RPMI8226 (cell line): ENCODE data around the gene SIK2.
"Not testable (repeated sequence)": the region's sequence is repeated elsewhere in the genome, so short reads cannot be mapped to it uniquely, and the experiment has no call there.

Experiments used
- DNase-seq: peaks from one replicate; pipeline ENCODE4 v3.0.0-alpha.2; 2015

The SIK2 gene

DNA sequence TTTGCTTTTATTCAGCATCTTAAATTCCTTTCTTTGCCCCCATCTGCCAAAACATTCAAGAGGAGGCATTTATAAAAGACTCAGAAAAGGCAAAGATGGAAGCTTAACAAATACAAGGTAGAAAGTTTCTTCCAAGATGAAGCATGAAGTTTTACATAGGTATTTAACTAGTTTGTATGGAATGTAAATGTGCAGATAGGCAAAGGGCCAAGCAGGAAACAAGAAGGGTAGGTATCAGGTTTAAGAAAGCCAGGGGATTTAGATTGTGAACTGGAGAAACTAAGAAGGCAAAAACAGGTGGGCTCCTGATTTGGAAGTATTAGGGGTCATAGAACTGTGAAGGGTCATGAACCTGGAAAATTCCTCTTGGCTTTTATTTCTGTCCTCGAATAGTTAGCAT lies 101.3 kb downstream of the SIK2 start:
- DNase-seq = no peak

DNA sequence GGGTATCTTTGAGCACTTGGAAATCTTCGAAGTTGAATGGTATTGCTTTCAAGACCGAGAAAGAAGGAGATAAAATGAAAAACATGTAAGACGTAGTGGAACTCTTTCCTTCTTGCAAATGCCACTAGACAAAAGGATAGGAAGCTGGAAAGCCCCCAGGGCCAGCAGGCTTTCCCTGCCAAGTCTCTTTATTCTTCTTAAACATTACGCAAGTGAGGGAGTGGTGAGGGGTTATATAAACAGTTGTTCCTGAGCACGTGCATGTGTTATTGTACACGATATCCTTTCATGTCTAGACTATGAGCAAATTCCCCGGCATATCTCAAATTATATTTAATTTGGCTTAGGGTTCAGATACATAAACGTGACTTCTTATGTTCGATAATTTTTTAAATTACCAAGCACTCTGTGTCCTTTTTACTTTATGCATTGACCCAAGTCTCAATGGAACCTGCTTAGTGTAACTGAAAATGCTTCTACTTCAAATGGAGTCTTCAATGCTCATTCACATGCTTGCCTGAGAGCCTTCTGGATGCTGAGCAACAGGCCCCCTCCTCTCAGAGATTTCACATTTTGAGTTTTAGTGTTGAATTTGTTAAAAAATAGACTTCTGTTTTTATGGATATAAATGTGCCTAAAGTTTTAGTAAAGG lies 104.9 kb downstream of the SIK2 start:
- no peak for DNase-seq

DNA sequence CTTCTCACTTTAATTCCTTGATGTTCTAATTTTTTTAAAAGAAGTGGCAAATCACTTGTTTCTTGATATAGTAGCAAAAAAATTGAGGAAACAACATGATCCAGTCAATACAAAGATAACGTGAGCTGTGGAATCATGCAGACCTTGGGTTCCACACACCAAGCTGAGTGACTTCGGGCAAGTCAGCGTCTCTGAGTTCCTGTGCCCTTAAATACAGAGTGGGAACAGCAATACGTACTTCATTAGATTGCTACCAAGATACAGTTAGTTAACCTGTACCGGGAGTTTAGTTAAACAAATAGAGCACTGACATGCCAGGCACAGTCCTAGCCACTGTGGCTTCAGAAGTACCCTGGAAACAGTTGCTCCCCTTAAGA lies 105.4 kb downstream of the SIK2 start:
- DNase-seq = no peak

DNA sequence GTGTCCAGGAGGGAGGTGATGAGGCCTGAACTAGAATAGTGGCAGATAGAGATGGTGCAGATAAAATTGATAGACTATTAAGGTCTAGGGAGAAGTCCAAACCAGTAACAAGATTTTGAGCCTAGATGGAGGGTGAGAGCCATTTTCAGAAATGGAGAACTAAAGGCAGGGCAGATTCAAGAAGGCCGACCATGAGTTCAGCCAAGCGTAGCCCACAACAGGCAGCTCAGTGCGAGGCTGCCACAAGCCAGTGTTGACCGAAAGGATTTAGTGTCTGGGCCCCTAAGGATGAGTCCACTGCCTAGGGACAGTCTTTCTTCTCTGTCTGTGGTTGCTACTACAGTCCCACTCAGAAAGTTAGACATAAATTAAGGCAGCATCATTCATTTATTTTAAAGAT lies 112.3 kb downstream of the SIK2 start:
- no peak for DNase-seq

DNA sequence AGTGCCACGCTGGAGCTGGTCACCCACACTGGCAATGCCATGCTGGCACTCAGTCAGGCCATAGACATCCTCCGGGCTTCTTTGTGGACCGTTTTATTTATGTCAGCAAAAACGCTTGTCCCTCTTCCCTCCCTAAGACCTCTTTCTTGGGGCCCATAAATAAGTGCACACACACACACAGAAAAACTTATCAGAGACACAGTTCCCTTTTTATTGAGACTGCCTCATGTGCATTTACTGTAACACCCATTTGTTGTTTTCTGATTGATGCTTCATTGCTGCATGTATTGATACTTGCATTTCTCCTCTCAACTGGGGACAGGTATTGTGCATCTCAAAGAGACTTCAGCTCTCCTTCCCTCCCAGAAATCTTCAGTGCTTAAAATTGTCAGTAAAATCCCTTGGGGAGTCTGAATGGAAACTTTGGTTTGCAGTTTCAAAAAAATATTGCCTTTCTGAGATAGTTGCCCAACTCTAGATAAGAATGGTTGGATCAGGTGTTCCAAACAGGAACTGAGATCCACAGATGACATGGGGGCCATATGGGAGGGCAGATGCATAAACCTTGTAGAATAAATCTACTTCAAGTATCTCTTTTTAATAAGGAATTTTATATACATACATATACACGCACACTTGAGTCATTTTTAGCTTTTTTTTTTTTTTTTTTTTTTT lies 113.0 kb downstream of the SIK2 start:
- no peak for DNase-seq

DNA sequence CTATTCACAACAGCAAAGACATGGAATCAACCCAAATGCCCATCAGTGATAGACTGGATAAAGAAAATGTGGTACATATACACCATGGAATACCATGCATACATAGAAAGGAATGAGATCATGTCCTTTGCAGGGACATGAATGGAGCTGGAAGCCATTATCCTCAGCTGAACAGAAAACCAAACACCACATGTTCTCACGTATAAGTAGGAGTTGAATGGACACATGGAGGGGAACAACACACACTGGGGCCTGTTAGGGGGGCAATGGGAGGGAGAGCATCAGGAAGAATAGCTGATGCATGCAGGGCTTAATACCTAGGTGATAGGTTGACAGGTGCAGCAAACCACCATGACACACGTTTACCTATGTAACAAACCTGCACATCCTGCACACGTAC lies 115.4 kb downstream of the SIK2 start:
- not testable (repeated sequence) for DNase-seq

DNA sequence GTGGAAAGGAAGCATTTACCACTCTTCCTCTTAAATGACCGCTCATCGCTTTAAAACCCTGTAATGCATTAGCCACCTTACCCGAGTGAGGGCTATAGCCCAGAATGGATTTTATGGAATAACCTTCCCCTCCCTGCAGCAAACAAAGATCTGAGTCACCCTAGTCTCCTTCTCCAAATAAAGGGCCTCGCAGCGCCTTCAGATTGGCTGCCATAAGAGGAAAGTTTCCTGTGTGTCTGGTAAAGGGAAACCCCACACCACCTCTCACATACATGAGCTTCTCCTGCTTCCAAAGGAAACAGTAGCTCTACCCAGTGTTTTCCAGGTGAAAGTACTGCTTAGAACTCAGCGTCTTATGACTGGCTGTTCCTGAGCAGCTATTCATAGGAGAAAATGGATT lies 116.2 kb downstream of the SIK2 start:
- DNase-seq = no peak

DNA sequence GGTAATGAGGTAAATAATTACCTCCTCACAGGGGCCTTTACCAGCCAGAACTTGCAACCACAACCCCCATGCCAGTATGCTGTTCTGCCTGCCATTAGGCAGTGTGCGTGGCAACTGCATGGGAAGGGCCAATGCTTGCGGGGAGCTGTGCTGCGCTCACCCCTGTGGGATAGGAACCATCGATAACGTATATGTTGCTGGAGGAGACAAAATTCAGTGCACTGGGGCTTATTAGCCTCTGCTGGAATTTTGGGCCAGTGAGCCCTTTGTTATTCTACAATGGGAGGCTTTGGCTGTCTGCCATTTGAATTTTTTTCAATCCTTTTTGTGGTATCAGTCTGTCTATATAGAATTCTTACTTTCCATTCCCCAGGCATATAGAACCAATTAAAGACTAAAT lies 116.6 kb downstream of the SIK2 start:
- no peak for DNase-seq

DNA sequence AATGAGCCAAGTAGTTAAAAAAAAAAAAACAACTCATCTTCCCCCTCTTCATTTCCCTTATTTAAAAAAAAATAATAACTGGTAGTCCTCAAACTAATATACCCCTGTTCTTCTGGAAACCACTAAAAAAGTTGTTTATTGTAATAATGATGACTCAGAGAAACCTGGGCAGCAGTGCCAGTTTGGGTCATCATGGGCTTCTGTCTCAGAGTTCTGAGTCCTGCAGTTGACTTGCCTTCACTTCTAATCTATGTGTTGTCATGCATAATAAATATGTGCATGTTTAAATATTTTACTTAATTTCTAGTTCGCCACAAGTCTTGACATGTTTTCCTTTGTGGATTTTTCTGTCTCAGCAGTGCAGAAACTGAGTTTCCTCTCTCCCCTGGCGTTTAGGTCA lies 117.1 kb downstream of the SIK2 start:
- no peak for DNase-seq

DNA sequence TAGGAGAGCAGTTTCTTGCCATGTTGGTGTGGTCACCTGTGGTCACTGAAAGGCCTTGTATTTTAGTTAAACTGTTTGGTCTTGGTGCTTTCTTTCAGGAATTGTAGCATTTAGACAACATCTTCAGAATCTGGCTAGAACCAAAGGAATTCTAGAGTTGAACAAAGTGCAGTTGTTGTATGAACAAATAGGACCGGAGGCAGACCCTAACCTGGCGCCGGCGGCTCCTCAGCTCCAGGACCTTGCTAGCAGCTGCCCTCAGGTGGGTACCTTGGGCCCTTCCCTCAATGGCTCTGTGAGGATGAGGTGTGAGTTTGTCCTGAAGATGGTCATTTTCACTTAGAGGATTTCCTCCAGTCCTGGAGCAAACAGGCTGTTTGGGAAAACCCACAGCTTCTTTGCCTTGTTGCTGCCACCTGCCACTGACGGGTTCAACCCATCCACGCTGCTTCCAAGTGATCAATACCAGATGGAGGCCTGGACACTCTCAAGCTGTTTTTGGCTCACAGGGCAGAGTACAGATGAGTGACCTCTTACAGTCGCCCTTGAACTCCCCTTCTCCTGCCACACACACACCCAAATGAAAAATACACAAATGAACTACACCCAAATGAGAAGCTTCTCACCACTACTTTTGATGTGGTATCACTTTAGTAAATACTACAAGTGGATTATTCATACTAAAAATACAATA lies 118.7 kb downstream of the SIK2 start:
- no peak for DNase-seq

DNA sequence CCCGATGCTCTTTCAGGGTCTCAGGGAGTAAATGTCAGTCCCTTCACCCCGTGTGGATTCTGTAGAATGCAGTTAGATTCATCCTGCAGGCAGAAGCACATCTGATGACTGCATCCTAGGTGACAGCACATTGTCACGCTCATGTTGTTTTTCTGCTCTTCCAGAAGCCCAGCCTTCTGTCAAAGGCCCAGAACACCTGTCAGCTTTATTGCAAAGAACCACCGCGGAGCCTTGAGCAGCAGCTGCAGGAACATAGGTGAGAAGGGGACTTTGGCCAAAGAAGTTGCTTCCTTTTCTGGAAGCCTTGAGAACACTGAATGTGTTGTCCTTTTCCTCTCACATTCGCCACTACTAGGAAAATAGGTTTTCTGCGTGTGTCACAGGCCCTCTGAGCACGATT lies 120.3 kb downstream of the SIK2 start:
- no peak for DNase-seq

DNA sequence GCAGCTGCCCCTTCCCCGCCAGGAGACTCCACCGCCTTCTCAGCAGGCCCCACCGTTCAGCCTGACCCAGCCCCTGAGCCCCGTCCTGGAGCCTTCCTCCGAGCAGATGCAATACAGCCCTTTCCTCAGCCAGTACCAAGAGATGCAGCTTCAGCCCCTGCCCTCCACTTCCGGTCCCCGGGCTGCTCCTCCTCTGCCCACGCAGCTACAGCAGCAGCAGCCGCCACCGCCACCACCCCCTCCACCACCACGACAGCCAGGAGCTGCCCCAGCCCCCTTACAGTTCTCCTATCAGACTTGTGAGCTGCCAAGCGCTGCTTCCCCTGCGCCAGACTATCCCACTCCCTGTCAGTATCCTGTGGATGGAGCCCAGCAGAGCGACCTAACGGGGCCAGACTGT lies 121.3 kb downstream of the SIK2 start:
- no peak for DNase-seq

DNA sequence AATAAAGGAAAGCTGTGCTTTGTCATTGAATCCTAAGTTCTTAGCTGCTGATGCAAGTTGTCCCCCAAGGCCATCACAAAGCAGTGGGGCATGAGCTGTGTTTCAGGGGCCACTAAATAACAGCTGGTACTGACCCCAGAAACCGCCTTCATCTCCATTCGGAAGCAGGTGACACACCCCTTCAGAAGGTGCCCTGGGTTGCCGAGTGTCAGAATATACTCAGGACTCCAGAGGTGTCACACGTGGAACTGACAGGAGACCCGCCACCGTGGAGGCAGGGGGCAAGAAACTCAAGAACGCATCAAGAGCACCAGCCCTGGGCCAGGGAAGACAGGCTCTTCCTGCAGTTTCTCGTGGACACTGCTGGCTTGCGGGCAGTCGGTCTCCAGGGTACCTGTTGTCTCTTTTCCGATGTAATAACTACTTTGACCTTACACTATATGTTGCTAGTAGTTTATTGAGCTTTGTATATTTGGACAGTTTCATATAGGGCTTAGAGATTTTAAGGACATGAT lies 122.4 kb downstream of the SIK2 start:
- no peak for DNase-seq

DNA sequence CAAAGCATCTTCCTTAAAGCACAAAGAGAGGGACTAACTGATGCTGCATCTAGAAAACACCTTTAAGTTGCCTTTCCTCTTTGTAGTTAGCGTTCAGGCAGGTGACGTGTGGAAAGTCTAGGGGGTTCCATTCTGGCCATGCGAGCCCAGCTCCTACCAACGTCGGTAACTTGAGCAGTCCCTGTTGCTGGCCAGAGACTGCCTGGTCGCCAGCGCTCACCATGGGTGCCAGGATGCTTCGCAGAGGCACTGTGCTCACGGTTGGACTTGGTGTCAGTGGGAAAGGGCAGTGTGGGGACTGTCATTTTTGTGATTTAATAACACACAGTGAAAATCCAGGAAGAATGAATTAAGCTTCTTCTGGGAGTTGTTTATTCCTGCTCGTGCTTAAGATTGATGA lies 123.4 kb downstream of the SIK2 start:
- DNase-seq = no peak

DNA sequence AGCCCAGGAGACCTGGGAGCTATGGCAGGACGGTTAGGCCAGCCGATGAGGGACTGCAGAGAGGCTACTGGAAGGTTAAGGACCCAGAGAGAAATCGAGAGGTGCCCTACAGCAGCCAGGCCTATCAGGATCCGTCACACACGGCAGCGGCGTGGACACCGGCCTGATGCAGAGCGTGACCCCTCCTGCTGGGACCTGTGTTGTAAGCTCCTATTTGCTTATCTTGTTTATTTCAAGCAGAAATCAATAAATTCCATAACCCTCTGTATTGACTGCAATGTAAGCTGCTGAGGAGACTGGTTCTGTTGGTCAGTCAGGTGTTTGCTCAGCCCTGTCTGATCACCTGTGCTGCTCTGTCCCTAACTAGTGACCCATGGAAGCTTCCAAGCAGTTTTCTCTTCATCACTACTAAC lies 124.1 kb downstream of the SIK2 start:
- DNase-seq = no peak

DNA sequence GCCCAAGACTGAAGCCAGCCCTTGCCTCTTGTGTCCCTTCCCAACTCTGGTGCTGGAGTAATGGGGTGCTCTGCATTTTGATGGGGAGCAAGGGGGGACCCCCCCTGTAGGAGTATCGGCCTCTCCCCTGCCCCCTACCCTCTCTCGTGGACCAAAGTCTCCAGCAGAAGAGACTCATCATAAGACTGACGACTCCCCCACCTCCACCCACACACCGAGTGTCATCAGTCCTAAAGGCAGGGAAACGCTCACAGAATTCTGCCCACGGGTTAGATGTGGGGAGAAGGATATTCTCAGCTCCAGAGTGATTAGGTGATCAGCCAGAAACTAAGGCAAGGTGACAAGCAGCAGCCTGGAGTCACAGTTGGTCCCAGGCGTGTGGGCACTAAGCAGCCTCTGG lies 125.2 kb downstream of the SIK2 start:
- no peak for DNase-seq

DNA sequence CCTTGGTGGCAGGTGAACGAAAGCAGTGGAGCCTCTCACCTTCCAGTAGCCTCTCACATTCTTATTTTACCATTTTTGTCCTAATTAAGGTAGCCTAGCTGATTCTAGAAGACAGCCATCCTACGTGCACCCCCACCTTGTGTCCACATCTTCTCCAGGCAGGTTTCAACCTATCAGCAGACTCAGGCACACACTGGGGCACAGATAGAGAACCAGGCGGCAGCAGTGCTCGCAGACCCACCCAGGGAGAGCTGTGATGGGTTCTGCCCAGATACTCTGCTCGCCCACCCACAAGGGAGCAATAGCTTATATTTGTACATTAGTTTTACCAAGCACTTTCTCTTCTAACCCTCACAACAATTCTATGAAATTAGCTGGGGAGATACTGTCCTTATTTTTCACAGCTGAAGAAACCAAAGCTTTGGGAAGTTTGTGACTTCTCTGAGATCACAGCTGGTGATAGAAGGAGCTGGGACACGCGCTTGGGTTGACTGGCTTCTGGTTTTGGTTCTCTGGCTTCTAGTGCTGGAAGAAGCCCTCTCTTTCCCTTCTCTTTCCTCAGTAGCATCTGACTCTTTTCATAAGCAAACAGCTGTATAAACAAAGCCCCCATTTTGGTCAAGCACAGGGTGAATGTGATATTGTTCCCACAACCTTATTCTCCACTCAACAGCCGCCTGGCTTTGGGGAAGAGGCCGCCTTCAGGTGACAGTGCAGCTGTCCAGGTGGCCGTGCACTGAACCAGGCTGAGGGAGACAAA lies 127.0 kb downstream of the SIK2 start:
- no peak for DNase-seq

DNA sequence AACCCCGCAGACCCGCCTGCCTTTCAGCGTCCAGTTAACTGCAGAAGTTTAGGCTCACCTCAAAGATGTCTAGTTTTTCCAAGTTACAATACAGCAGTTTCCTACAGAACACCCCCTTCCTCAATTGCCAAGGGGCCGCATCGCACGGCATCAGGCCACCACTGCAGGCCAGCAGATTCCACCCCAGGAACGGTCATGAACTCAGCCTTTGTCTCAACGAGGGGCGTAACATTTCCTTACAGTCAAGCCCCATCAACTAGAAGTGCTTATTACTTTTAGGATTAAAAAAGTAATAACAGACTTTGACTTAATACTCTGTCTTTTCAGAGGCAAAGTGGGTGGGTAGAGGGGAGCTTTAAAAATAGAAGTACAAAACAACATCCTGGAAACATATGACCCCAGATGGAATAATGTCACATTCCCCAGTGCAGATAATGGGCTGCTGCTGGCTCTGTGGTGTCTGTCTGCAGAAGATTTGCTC lies 127.6 kb downstream of the SIK2 start:
- DNase-seq = no peak

DNA sequence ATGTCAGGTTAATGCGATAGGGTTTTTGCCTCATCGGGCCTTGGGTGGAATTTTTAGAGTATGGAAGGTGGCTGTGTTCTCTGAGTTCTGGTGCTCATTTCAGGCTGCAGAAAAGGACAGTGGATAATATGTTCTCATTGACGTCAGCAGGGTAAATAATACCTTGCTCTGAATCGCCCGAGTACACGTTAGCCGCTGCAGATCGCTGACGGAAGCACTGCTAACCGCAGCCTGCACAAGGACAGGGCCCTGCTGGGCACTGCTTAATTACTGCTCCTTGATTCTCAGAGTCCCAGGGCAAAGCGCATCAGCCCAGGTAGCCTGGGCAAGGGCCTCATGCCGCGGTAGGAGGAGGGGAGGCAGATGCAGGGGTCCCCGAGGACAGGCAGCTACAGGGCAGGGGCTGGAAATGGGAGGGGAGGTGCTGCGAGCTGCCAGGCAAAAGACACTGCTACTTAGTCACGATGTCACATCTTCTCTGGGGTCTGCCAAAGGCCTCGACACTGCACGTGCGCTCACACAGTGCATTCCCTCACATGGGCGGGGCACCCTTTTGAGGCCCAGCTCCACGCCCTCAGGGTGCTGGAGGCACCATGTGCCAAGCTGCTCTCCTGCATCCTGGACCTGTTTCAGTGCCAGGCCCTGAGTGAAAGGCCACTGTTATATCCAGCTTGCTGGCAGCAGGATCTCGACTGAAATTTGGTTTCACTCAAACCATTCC lies 128.8 kb downstream of the SIK2 start:
- no peak for DNase-seq

DNA sequence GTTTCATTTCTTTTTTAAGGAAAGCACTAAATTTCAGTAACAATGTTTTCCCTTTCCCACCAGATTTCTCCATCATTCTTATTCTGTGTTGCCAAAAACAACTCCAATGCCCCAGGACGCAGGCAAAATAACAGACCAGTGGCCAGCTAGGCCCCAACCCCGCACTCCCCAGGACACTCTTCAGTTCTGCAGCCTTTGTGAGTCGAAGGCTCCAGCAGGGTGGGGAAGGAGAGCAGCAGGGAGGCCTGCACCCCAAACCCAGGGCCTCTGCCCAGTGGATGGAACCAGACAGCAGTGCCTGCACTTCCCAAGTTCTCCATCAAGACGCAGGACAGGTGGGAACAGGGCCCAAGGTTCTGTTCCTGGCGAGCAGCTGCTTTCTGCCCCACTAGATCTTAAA lies 129.6 kb downstream of the SIK2 start:
- no peak for DNase-seq

DNA sequence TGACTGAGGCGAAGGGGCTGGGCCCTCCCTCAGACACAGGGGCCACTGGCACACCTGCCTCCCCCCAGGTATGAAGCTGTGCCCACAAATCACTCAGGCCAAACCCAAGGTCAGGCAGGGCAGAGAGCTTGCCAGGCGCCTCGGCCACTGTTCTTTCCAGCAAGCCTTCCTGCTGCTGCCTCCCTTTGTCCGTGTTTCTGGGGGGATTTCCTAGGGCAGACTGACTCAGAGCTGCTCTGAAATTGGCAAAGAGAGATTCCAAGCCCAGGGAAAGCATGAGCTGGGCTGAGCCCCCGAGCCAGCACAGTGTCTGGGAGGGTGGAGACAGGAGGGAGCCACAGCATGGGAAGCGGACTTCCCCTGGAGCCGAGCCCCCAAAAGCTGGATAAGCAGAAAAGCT lies 130.8 kb downstream of the SIK2 start:
- no peak for DNase-seq

DNA sequence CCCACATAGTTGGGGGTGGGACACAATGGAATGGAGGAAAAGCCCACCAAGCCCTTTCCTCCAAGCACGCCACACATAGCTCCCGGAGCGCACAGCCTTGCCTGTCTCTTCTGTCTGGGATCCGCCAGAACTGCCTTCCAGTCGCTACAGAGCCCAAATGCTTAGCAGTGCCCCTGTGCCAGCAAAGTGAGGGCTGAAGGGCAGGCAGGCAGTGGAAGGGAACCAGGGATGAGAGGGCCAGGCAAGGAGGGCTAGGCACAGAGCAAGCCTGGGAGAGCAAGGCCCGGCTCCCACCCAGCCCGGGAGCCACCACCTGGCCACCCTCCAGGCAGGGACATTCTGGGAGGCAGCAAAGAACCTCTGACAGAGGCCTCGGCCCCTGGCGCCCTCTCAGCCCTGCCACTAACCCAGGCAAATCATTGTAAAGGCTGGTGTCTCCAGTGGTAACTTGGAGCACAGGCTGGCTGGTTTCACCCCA lies 131.4 kb downstream of the SIK2 start:
- no peak for DNase-seq
